Measurements from ENCODE around the gene NUP37.

The NUP37 gene

DNA sequence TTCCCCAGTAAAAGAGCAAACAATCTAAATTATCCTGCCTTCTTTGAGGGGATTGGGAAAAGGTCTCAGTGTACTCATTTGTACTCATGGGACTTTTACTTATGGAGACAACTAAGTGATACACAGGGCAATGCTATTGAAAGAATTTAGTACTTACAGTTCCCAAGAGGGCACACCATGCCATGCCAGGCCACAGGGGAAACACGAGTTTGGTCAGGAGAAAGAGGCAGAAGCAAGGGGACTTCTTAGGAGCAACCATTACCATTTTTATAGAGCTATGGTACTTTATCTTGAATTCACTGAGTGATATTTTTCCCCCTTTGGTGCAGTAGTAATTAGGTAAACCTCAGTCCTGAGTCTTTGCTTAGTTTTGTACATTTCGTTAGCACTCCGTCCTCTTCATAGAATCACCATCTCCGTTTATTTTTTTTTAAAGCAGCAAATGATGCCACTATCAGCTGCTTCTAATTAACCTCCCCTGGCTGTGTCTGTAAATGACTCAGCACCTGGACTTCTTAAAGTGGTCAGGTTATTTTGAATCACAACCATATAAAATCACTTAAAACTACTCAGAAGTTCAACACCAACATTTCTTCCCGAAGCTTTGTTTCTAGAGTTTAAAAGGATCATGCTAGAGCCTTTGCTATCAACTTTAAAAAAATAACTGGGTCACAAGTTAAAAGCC, 52.2 kb downstream of the NUP37 start:
- no peak overlapping the region for H3K4me3 ChIP-seq (ENCODE audit: low read length)
- TF ChIP-seq, protein P1, sequence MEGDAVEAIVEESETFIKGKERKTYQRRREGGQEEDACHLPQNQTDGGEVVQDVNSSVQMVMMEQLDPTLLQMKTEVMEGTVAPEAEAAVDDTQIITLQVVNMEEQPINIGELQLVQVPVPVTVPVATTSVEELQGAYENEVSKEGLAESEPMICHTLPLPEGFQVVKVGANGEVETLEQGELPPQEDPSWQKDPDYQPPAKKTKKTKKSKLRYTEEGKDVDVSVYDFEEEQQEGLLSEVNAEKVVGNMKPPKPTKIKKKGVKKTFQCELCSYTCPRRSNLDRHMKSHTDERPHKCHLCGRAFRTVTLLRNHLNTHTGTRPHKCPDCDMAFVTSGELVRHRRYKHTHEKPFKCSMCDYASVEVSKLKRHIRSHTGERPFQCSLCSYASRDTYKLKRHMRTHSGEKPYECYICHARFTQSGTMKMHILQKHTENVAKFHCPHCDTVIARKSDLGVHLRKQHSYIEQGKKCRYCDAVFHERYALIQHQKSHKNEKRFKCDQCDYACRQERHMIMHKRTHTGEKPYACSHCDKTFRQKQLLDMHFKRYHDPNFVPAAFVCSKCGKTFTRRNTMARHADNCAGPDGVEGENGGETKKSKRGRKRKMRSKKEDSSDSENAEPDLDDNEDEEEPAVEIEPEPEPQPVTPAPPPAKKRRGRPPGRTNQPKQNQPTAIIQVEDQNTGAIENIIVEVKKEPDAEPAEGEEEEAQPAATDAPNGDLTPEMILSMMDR (IDR thresholded peaks at IDR 0.05; ENCODE audit: insufficient read depth, low read depth, low read length, missing control alignments) = no peak
- DNase-seq (ENCODE audit: low read depth) = no peak

DNA sequence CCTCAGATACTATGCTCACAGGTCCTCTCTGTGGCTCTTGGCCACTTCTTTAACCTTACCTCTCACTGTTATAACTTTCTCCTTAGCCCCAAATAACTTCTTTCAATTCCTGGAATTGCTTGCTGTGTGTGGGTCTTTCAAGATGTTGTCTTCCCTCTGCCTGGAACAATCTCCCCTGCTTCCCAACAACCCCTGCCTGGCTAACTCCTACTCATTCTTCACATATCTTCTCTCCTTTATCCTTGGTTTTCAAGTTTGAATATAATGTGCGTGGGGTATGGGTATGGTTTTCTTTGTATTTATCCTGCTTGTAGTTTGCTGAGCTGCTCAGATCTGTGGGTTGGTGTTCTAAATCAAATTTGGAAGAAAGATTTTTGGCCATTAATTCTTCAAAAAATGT, 55.4 kb downstream of the NUP37 start:
- H3K4me3 ChIP-seq (ENCODE audit: low read length) = no peak overlapping the region
- DNase-seq (ENCODE audit: low read depth) = no peak
- TF ChIP-seq, protein P1 (IDR thresholded peaks at IDR 0.05; ENCODE audit: insufficient read depth, low read depth, low read length, missing control alignments) = no peak

DNA sequence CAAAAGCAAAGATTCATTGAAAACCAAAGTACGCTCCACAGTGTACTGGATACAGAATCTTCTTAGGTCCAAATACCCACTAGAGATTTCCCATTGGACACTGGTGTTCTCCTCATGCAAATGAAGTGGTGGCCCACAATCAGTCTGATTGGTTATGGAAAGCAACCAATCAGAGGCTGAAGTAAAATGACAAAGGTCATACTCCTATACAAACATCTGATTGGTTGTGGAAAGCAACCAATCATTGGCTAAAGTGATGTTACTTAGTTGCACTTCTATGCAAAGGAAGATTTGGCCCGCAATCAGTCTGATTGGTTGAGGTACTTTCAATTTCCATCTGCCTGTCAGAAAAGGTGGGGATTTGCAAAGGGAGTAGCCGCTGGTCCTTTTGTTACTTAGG, 56.8 kb downstream of the NUP37 start:
- DNase-seq (ENCODE audit: low read depth) = no peak
- no peak overlapping the region for H3K4me3 ChIP-seq (ENCODE audit: low read length)
- TF ChIP-seq, protein P1 (IDR thresholded peaks at IDR 0.05; ENCODE audit: insufficient read depth, low read depth, low read length, missing control alignments) = no peak

DNA sequence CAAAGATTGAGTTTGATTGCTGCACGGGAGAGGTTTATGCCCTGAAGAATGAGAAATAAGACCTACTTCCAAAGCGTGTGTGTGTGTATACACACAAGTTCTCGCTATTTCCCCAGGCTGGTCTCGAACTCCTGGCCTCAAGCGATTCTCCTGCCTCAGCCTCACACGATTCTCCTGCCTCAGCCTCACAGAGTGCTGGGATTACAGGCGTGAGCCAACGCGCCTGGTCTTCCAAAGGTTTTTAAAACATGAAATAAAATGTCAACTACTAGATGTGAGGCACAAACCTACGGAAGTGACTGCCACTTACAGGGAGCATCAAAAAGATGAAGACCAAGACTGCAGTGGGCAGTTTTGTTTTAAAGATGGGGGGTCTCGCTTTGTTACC, 57.5 kb downstream of the NUP37 start:
- DNase-seq (ENCODE audit: low read depth) = no peak
- TF ChIP-seq, protein P1 (IDR thresholded peaks at IDR 0.05; ENCODE audit: insufficient read depth, low read depth, low read length, missing control alignments) = no peak
- no peak overlapping the region for H3K4me3 ChIP-seq (ENCODE audit: low read length)

DNA sequence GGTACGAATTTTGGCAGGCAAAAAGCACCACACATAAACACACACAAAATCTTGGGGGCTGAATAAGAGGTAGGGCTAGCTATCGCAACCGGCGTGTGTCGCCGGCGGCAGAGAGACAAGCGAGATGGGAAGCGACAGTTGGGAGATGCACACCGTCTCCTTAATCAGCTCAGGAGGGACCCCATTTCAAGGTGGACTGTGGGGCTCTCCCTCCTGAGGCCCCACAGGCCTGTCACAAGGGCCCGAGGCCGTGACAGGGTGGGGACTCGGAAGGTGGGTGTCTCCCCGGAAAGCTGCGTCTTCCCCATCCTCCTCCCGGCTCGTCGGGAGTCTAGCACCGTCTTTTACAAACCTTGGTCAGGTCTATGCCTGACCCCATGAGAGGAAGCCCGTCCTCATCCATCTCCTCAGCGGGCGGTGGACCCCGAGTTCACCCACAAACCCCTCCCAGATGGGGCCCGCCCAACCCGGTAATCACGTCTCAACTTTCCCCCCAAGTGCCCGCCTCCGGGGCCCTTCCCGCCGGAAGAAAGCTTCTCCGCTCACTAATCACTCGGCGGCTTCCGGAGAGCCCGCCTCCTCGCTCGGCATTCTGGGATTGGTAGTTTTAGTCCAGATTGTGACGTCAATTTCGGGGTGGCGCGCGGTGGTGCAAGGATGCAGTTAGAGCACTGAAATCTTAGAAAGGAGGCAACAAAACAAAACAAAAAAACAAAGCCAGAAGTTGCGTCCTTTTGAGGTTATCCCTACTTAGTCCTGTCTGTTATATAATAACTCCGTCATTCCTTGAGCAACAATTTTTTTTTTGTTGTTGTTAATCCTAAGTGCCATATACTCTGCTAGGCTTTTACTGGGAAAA, 58.1 kb downstream of the NUP37 start, which contains the start of gene WASHC3:
Gene WASHC3, minus strand, starts transcription at position 432 of the 859 bp plus-strand sequence. Its CDS starts 29 bp downstream, at position 403.
- TF ChIP-seq, protein P1 (IDR thresholded peaks at IDR 0.05; ENCODE audit: insufficient read depth, low read depth, low read length, missing control alignments) = no peak
- DNase-seq (ENCODE audit: low read depth) = peak; percentile 94
- peak within 1 kb of the TSS; percentile 70 for H3K4me3 ChIP-seq (ENCODE audit: low read length)

DNA sequence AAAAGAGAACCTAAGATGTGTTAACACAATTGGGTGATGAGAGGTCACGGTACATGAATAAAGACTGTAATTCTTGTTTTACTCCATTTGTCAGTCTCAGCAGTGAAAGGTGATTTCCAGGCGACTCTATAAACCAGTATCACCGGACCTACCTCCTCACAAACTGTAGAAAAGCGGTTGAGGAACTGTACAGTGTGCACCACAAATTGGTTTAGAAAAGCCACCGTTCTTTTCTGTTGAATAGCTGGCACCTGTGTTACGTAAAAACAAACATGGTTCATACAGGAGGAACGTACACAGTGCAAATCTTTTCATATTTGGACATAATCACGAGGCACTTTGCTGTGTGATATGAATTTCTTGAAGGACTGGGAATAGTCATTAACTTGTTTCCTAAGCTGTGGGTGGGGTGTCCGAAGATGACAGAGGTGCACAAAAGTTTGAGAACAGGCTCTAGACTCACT, 58.8 kb downstream of the NUP37 start:
- peak overlapping the region; percentile 70 for H3K4me3 ChIP-seq (ENCODE audit: low read length)
- TF ChIP-seq, protein P1 (IDR thresholded peaks at IDR 0.05; ENCODE audit: insufficient read depth, low read depth, low read length, missing control alignments) = no peak
- DNase-seq (ENCODE audit: low read depth) = peak; percentile 54
